Activated CD4-positive, alpha-beta T cell treated with anti-CD3 and anti-CD28 coated beads, Interleukin-2, amount 10 ng/mL, durations not matched to agents 7 days and 5 days (primary cell): ENCODE results near the gene NUP205. TPM values are rescaled to one million over a fixed set of nuclear protein-coding genes. Genes with fewer than 3 reads are reported as not detected.

ENCODE experiments used
- CTCF ChIA-PET: fragments of 350-600 bp; sonication (Branson Sonifier 250); formaldehyde crosslinking; loops from one replicate; lab custom pipeline; 2021; ENCODE audit warnings: antibody characterized with exemption; lab: Charles Lee
- POLR2A ChIA-PET: fragments of 350-600 bp; sonication (Branson Sonifier 250); formaldehyde crosslinking; loops from one replicate; lab custom pipeline; 2021; ENCODE audit warnings: antibody characterized with exemption; lab: Charles Lee
- DNase-seq: peaks from one replicate; pipeline ENCODE4 v3.0.0-alpha.2; 2020
- H3K27ac Mint-ChIP-seq: one replicate; pipeline ENCODE4 v1.8.0; 2021; ENCODE audit warnings: mild to moderate bottlenecking, moderate library complexity, mixed read lengths
- H3K27me3 Mint-ChIP-seq: one replicate; pipeline ENCODE4 v1.8.0; 2021; ENCODE audit warnings: mixed read lengths
- H3K36me3 Mint-ChIP-seq: one replicate; pipeline ENCODE4 v1.8.0; 2021; ENCODE audit warnings: low read depth, mixed read lengths
- H3K4me1 Mint-ChIP-seq: one replicate; pipeline ENCODE4 v1.8.0; 2021; ENCODE audit warnings: mixed read lengths
- H3K4me3 Mint-ChIP-seq: one replicate; pipeline ENCODE4 v1.8.0; 2021; ENCODE audit warnings: mild to moderate bottlenecking, moderate library complexity, mixed read lengths
- H3K9me3 Mint-ChIP-seq: one replicate; pipeline ENCODE4 v1.8.0; 2021; ENCODE audit warnings: mixed read lengths
- total RNA-seq, 2 experiments: library from RNA; stranded (reverse); gene quantifications; one replicate each; pipeline ENCODE4 v1.2.3, GENCODE V29; 2021

The NUP205 gene
- total RNA-seq, 2 experiments from 2014 or later: 88.8 to 99.5 TPM

- Mint-ChIP-seq H3K4me1 (peaks cover 32% of the 10 kb centered on the region), H3K4me3 (no peak overlapping the region), H3K27me3 (no peaks in the 10 kb centered on the region), H3K27ac (no peak overlapping the region), H3K36me3 (peaks cover 16% of the 10 kb centered on the region), H3K9me3 (no peaks in the 10 kb centered on the region)
- POLR2A ChIA-PET: no interaction called here
- DNase-seq: no peak
- CTCF ChIA-PET: no interaction called here
Measured at GRCh38 chr7:135558881-135559280, 1.2 kb downstream of the NUP205 start.

GRCh38 chr7:135560631-135561030 is 2.9 kb downstream of the NUP205 start:
- ChIA-PET CTCF (no interaction called here), POLR2A (interaction anchor here (0.6 kb wide), 1 partner anchor 10 kb away, joined by 3 read pairs; no protein-coding TSS in a partner anchor)
- DNase-seq: no peak
- Mint-ChIP-seq H3K27me3 (no peaks in the 10 kb centered on the region), H3K36me3 (peaks cover 23% of the 10 kb centered on the region), H3K27ac (peak overlapping the region; percentile 6), H3K4me3 (no peak overlapping the region), H3K9me3 (no peaks in the 10 kb centered on the region), H3K4me1 (peaks cover 30% of the 10 kb centered on the region)

GRCh38 chr7:135562720-135563119 is 5.0 kb downstream of the NUP205 start:
- Mint-ChIP-seq H3K4me1 (peaks cover 27% of the 10 kb centered on the region), H3K36me3 (peaks cover 30% of the 10 kb centered on the region), H3K4me3 (no peak overlapping the region), H3K27me3 (no peaks in the 10 kb centered on the region), H3K9me3 (no peaks in the 10 kb centered on the region), H3K27ac (no peak overlapping the region)
- POLR2A ChIA-PET: no interaction called here
- CTCF ChIA-PET: interaction anchor here (1.6 kb wide), 1 partner anchor 10 kb away, joined by 5 read pairs; no protein-coding TSS in a partner anchor
- DNase-seq: no peak

GRCh38 chr7:135571834-135572233 is 14.1 kb downstream of the NUP205 start:
- Mint-ChIP-seq H3K27me3 (no peaks in the 10 kb centered on the region), H3K27ac (no peak overlapping the region), H3K4me1 (peaks cover 32% of the 10 kb centered on the region), H3K36me3 (peaks cover 46% of the 10 kb centered on the region), H3K4me3 (no peak overlapping the region), H3K9me3 (peaks cover 13% of the 10 kb centered on the region)
- DNase-seq: no peak
- POLR2A ChIA-PET: no interaction called here
- CTCF ChIA-PET: interaction anchor here (0.6 kb wide), 1 partner anchor 10 kb away, joined by 3 read pairs; no protein-coding TSS in a partner anchor

GRCh38 chr7:135573541-135573940 is 15.8 kb downstream of the NUP205 start:
- CTCF ChIA-PET: no interaction called here
- Mint-ChIP-seq H3K27ac (no peak overlapping the region), H3K4me1 (peaks cover 29% of the 10 kb centered on the region), H3K36me3 (peaks cover 60% of the 10 kb centered on the region), H3K27me3 (no peaks in the 10 kb centered on the region), H3K9me3 (peaks cover 13% of the 10 kb centered on the region), H3K4me3 (no peak overlapping the region)
- POLR2A ChIA-PET: interaction anchor here (0.6 kb wide), 1 partner anchor 1273 kb away, joined by 5 read pairs; no protein-coding TSS in a partner anchor
- DNase-seq: no peak

- peaks cover 67% of the 10 kb centered on the region for H3K36me3 Mint-ChIP-seq
- peaks cover 13% of the 10 kb centered on the region for H3K9me3 Mint-ChIP-seq
- H3K4me3 Mint-ChIP-seq: no peak overlapping the region
- ChIA-PET CTCF (interaction anchor here (0.6 kb wide), 1 partner anchor 54 kb away, joined by 3 read pairs; no protein-coding TSS in a partner anchor), POLR2A (no interaction called here)
- no peaks in the 10 kb centered on the region for H3K27me3 Mint-ChIP-seq
- peak overlapping the region; percentile 91 for H3K27ac Mint-ChIP-seq
- DNase-seq: peak; percentile 17
- peaks cover 26% of the 10 kb centered on the region for H3K4me1 Mint-ChIP-seq
Measured at GRCh38 chr7:135575296-135575695, 17.6 kb downstream of the NUP205 start.

GRCh38 chr7:135578569-135578968 is 20.9 kb downstream of the NUP205 start:
- Mint-ChIP-seq H3K27ac (no peak overlapping the region), H3K36me3 (peaks cover 61% of the 10 kb centered on the region), H3K9me3 (peaks cover 13% of the 10 kb centered on the region), H3K27me3 (no peaks in the 10 kb centered on the region), H3K4me1 (peaks cover 23% of the 10 kb centered on the region), H3K4me3 (no peak overlapping the region)
- CTCF ChIA-PET: interaction anchor here (2.3 kb wide), 1 partner anchor 298 kb away, joined by 6 read pairs; no protein-coding TSS in a partner anchor
- no peak for DNase-seq
- POLR2A ChIA-PET: no interaction called here

- Mint-ChIP-seq H3K27me3 (no peaks in the 10 kb centered on the region), H3K4me1 (no peaks in the 10 kb centered on the region), H3K9me3 (no peaks in the 10 kb centered on the region), H3K36me3 (peaks cover 39% of the 10 kb centered on the region), H3K27ac (no peak overlapping the region), H3K4me3 (no peak overlapping the region)
- ChIA-PET CTCF (interaction anchor here (1.1 to 1.2 kb wide), 2 partner anchors 8 to 15 kb away, joined by 3 to 4 read pairs; no protein-coding TSS in a partner anchor), POLR2A (no interaction called here)
- DNase-seq: no peak
Measured at GRCh38 chr7:135584362-135585353, 26.9 kb downstream of the NUP205 start.

- H3K4me3 Mint-ChIP-seq: no peak overlapping the region
- ChIA-PET POLR2A (no interaction called here), CTCF (interaction anchor here (0.9 kb wide), 2 partner anchors 25 to 318 kb away, joined by 3 to 4 read pairs; no protein-coding TSS in a partner anchor)
- H3K27me3 Mint-ChIP-seq: no peaks in the 10 kb centered on the region
- no peaks in the 10 kb centered on the region for H3K4me1 Mint-ChIP-seq
- DNase-seq: no peak
- no peak overlapping the region for H3K27ac Mint-ChIP-seq
- H3K9me3 Mint-ChIP-seq: no peaks in the 10 kb centered on the region
- H3K36me3 Mint-ChIP-seq: peaks cover 52% of the 10 kb centered on the region
Measured at GRCh38 chr7:135597181-135597925, 39.6 kb downstream of the NUP205 start.

- Mint-ChIP-seq H3K9me3 (no peaks in the 10 kb centered on the region), H3K36me3 (peaks cover 51% of the 10 kb centered on the region), H3K27ac (no peak overlapping the region), H3K27me3 (no peaks in the 10 kb centered on the region), H3K4me3 (no peak overlapping the region), H3K4me1 (no peaks in the 10 kb centered on the region)
- no peak for DNase-seq
- POLR2A ChIA-PET: no interaction called here
- CTCF ChIA-PET: interaction anchor here (0.9 to 2.5 kb wide), 3 partner anchors 10 to 318 kb away, joined by 3 to 7 read pairs (median 4); no protein-coding TSS in a partner anchor
Measured at GRCh38 chr7:135597926-135598305, 40.2 kb downstream of the NUP205 start.

GRCh38 chr7:135599471-135599870 is 41.8 kb downstream of the NUP205 start:
- no peak overlapping the region for H3K4me3 Mint-ChIP-seq
- ChIA-PET CTCF (interaction anchor here (2.5 kb wide), 1 partner anchor 8 kb away, joined by 7 read pairs; no protein-coding TSS in a partner anchor), POLR2A (no interaction called here)
- H3K27ac Mint-ChIP-seq: no peak overlapping the region
- H3K9me3 Mint-ChIP-seq: no peaks in the 10 kb centered on the region
- DNase-seq: no peak
- H3K4me1 Mint-ChIP-seq: no peaks in the 10 kb centered on the region
- H3K36me3 Mint-ChIP-seq: peaks cover 56% of the 10 kb centered on the region
- no peaks in the 10 kb centered on the region for H3K27me3 Mint-ChIP-seq

- POLR2A ChIA-PET: no interaction called here
- CTCF ChIA-PET: interaction anchor here (2.5 kb wide), 1 partner anchor 8 kb away, joined by 7 read pairs; no protein-coding TSS in a partner anchor
- DNase-seq: no peak
- Mint-ChIP-seq H3K27ac (no peak overlapping the region), H3K36me3 (peaks cover 52% of the 10 kb centered on the region), H3K4me3 (no peak overlapping the region), H3K9me3 (no peaks in the 10 kb centered on the region), H3K27me3 (no peaks in the 10 kb centered on the region), H3K4me1 (no peaks in the 10 kb centered on the region)
Measured at GRCh38 chr7:135600226-135600625, 42.5 kb downstream of the NUP205 start.
